CD4-positive, CD25-positive, alpha-beta regulatory T cell (primary cell): Measurements from ENCODE around the gene ALG5. TPM values are rescaled to one million over a fixed set of nuclear protein-coding genes. Genes with fewer than 3 reads are reported as not detected.

Source experiments
- ATAC-seq, 2 donors: fragments of 150-1000 bp; cut with Tn5 transposase; one replicate each; pipeline ENCODE4 v1.10.0; 2021; ENCODE audit warnings: low read depth in 2 of 2, moderate number of reproducible peaks in 2 of 2, moderate library complexity in 1 of 2
- DNase-seq, 3 donors: peaks; one replicate each; pipeline versions ENCODE4 v3.0.0 to v3.0.0-alpha.2; 2012 to 2022; ENCODE audit warnings: mixed read lengths in 1 of 3
- H3K27ac ChIP-seq: one replicate; pipeline ENCODE4 v1.7.0; 2013; ENCODE audit warnings: mild to moderate bottlenecking, low read length; ENCODE audit not compliant: insufficient read depth, poor library complexity, severe bottlenecking
- H3K27me3 ChIP-seq: one replicate; pipeline ENCODE4 v1.7.0; 2013; ENCODE audit warnings: low read length; ENCODE audit not compliant: control insufficient read depth, insufficient read depth
- H3K36me3 ChIP-seq: one replicate; pipeline ENCODE4 v1.7.0; 2013; ENCODE audit warnings: mild to moderate bottlenecking, low read length, moderate library complexity; ENCODE audit not compliant: control insufficient read depth, insufficient read depth
- H3K4me1 ChIP-seq: 2 replicates; pipeline ENCODE4 v1.7.0; 2013; ENCODE audit warnings: mild to moderate bottlenecking, low read length; ENCODE audit not compliant: insufficient read depth, control insufficient read depth, poor library complexity, severe bottlenecking
- H3K4me3 ChIP-seq: one replicate; pipeline ENCODE4 v1.7.0; 2013; ENCODE audit warnings: low read depth, mild to moderate bottlenecking, low read length, moderate library complexity
- H3K9me3 ChIP-seq, 2 experiments: 1 replicate in 1 of 2; 2 replicates in 1 of 2; pipeline ENCODE4 v1.7.0; 2013; ENCODE audit warnings: low read length in 2 of 2, mild to moderate bottlenecking in 1 of 2, moderate library complexity in 1 of 2; ENCODE audit not compliant: control insufficient read depth in 2 of 2
- H3K27ac Mint-ChIP-seq, 3 donors: one replicate each; pipeline ENCODE4 v1.8.0; 2020 to 2022; ENCODE audit warnings: mild to moderate bottlenecking in 3 of 3, mixed read lengths in 3 of 3, moderate library complexity in 2 of 3
- H3K27me3 Mint-ChIP-seq: one replicate; pipeline ENCODE4 v1.8.0; 2022; ENCODE audit warnings: mild to moderate bottlenecking, mixed read lengths
- H3K36me3 Mint-ChIP-seq: one replicate; pipeline ENCODE4 v1.8.0; 2020; ENCODE audit warnings: mixed read lengths
- H3K4me1 Mint-ChIP-seq, 4 donors: one replicate each; pipeline ENCODE4 v1.8.0; 2020 to 2022; ENCODE audit warnings: mixed read lengths in 4 of 4, mild to moderate bottlenecking in 1 of 4
- H3K4me3 Mint-ChIP-seq, 4 donors: one replicate each; pipeline ENCODE4 v1.8.0; 2020 to 2022; ENCODE audit warnings: mild to moderate bottlenecking in 4 of 4, mixed read lengths in 4 of 4, moderate library complexity in 3 of 4
- H3K9me3 Mint-ChIP-seq, 7 donors: one replicate each; pipeline ENCODE4 v1.8.0; 2020 to 2022; ENCODE audit warnings: mixed read lengths in 7 of 7, mild to moderate bottlenecking in 3 of 7, moderate library complexity in 2 of 7
- polyA plus RNA-seq, 4 donors: library from polyadenylated mRNA; unstranded; fragments of 300-500 nt; fragmentation: Illumina TruSeq; gene quantifications; one replicate each; pipeline ENCODE4 v1.2.3, GENCODE V29; 2021
- total RNA-seq: library from RNA; stranded (reverse); gene quantifications from one replicate; pipeline ENCODE4 v1.2.3, GENCODE V29; 2022

Gene ALG5
- total and polyA plus RNA-seq, 5 donors from 2014 or later: 20.1 to 97.7 (median 76.6) TPM

DNA sequence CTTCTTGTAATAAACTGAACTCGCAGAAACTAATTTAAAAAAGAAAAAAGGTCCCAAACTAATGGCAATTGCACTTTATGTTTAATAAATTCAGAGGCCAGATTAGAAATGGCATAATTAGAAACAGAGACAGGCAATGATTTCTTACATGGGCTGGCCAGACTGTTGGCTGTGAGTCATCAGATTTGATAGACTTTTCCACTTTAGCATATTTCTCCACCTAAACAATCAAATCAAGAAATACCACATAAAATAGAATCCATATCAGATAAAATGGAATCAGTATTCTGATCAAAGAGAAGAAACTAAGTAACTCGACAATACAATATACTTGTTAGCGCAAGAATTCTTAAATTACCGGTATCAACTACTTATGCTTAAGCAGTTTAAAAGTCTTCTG is 30.5 kb upstream of the ALG5 start:
- Histone ChIP-seq H3K27me3 (no peaks in the 10 kb centered on the region), H3K4me1 (no peaks in the 10 kb centered on the region), H3K36me3 (peaks cover 93% of the 10 kb centered on the region), H3K27ac (no peak overlapping the region), H3K4me3 (no peak overlapping the region), H3K9me3 (no peaks in the 10 kb centered on the region)
- ATAC-seq (no peak), DNase-seq (no peak)
- H3K36me3 Mint-ChIP-seq: peaks cover 24% of the 10 kb centered on the region
- no peak overlapping the region for H3K27ac Mint-ChIP-seq
- H3K4me3 Mint-ChIP-seq: no peak overlapping the region
- H3K27me3 Mint-ChIP-seq: no peaks in the 10 kb centered on the region
- peaks cover 0 to 7% (median 3%) of the 10 kb centered on the region in 4 donors for H3K4me1 Mint-ChIP-seq
- no peaks in the 10 kb centered on the region for H3K9me3 Mint-ChIP-seq

- no peak for ATAC-seq
- Mint-ChIP-seq H3K9me3 (no peaks in the 10 kb centered on the region), H3K4me3 (no peak overlapping the region), H3K36me3 (peaks cover 32% of the 10 kb centered on the region), H3K27ac (peak overlapping the region in 1 of 3 donors; percentile 44), H3K4me1 (peaks cover 0 to 10% (median 3%) of the 10 kb centered on the region in 4 donors), H3K27me3 (no peaks in the 10 kb centered on the region)
- H3K4me3 ChIP-seq: no peak overlapping the region
- no peak for DNase-seq
- H3K36me3 ChIP-seq: peaks cover 93% of the 10 kb centered on the region
- H3K27me3 ChIP-seq: no peaks in the 10 kb centered on the region
- no peak overlapping the region for H3K27ac ChIP-seq
- no peaks in the 10 kb centered on the region for H3K9me3 ChIP-seq
- no peaks in the 10 kb centered on the region for H3K4me1 ChIP-seq
These were observed 28.5 kb upstream of the ALG5 start for GRCh38 chr13:37027639-37028038.

DNA sequence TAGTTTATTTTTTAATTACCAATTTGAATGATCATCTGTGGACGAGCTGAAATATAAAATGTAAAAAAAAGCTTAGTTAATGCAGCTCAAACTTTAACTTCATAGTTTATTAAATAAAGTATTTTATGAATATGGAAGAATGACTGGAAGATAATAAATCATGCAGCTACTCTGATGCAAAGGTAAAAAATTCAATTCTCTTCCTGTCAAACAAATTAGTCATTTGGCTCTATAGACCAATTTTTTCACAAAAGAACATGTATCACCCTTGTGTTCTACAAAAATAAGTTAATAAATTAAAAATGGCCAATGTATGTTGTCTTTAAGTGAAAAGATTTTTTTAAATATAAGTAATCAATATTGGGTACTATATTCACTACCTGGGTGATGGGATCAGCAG is 27.6 kb upstream of the ALG5 start:
- H3K4me1 Mint-ChIP-seq: peaks cover 0 to 6% (median 3%) of the 10 kb centered on the region in 4 donors
- Histone ChIP-seq H3K4me3 (no peak overlapping the region), H3K27me3 (no peaks in the 10 kb centered on the region), H3K36me3 (peaks cover 94% of the 10 kb centered on the region), H3K9me3 (no peaks in the 10 kb centered on the region), H3K4me1 (no peaks in the 10 kb centered on the region), H3K27ac (no peak overlapping the region)
- DNase-seq (no peak), ATAC-seq (no peak)
- no peaks in the 10 kb centered on the region for H3K9me3 Mint-ChIP-seq
- peaks cover 25% of the 10 kb centered on the region for H3K36me3 Mint-ChIP-seq
- no peak overlapping the region for H3K4me3 Mint-ChIP-seq
- H3K27me3 Mint-ChIP-seq: no peaks in the 10 kb centered on the region
- H3K27ac Mint-ChIP-seq: no peak overlapping the region

DNA sequence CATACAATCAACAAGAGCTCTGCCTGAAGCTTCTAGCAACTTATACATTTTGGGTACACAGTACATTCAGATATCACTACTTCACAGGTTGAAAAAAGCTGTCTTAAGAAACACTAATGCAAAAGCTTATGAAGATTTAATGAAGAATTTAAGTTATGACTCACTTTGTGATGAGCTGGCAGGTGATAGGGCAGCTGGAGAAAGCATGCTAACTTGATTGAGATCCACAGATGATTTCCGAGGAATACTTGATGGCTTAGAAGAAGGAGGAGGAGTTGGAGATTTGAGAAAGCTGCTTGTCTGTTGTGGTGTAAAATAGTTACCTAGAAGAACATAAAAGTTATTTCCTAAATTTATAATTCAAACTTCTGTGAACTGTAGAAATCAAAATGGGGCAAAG is 24.7 kb upstream of the ALG5 start:
- Histone ChIP-seq H3K27ac (no peak overlapping the region), H3K36me3 (peaks cover 95% of the 10 kb centered on the region), H3K4me3 (no peak overlapping the region), H3K4me1 (no peaks in the 10 kb centered on the region), H3K27me3 (no peaks in the 10 kb centered on the region), H3K9me3 (no peaks in the 10 kb centered on the region)
- Mint-ChIP-seq H3K27ac (peak overlapping the region in 1 of 3 donors; percentile 9), H3K9me3 (no peaks in the 10 kb centered on the region), H3K4me1 (peaks cover 0 to 5% (median 0%) of the 10 kb centered on the region in 4 donors), H3K27me3 (no peaks in the 10 kb centered on the region), H3K4me3 (no peak overlapping the region), H3K36me3 (peaks cover 20% of the 10 kb centered on the region)
- no peak for DNase-seq
- ATAC-seq: no peak

GRCh38 chr13:37014609-37015008 is 15.5 kb upstream of the ALG5 start:
- H3K27ac Mint-ChIP-seq: peak overlapping the region in 2 of 3 donors; percentile 3 to 62
- no peaks in the 10 kb centered on the region for H3K4me1 ChIP-seq
- DNase-seq (no peak), ATAC-seq (no peak)
- H3K4me3 ChIP-seq: no peak overlapping the region
- peaks cover 54% of the 10 kb centered on the region for H3K36me3 Mint-ChIP-seq
- no peaks in the 10 kb centered on the region for H3K9me3 ChIP-seq
- H3K27me3 Mint-ChIP-seq: no peaks in the 10 kb centered on the region
- peaks cover 5 to 13% (median 9%) of the 10 kb centered on the region in 4 donors for H3K4me1 Mint-ChIP-seq
- H3K27me3 ChIP-seq: no peaks in the 10 kb centered on the region
- no peaks in the 10 kb centered on the region for H3K9me3 Mint-ChIP-seq
- H3K36me3 ChIP-seq: peaks cover 79% of the 10 kb centered on the region
- H3K4me3 Mint-ChIP-seq: no peak overlapping the region
- no peak overlapping the region for H3K27ac ChIP-seq

- DNase-seq (no peak), ATAC-seq (no peak)
- no peaks in the 10 kb centered on the region for H3K27me3 Mint-ChIP-seq
- H3K9me3 Mint-ChIP-seq: no peaks in the 10 kb centered on the region
- no peak overlapping the region for H3K27ac ChIP-seq
- no peak overlapping the region for H3K4me3 Mint-ChIP-seq
- no peaks in the 10 kb centered on the region for H3K27me3 ChIP-seq
- no peak overlapping the region for H3K27ac Mint-ChIP-seq
- H3K9me3 ChIP-seq: no peaks in the 10 kb centered on the region
- peaks cover 82% of the 10 kb centered on the region for H3K36me3 ChIP-seq
- H3K36me3 Mint-ChIP-seq: peaks cover 55% of the 10 kb centered on the region
- peaks cover 12 to 14% (median 13%) of the 10 kb centered on the region in 4 donors for H3K4me1 Mint-ChIP-seq
- no peak overlapping the region for H3K4me3 ChIP-seq
- H3K4me1 ChIP-seq: no peaks in the 10 kb centered on the region
These were observed 12.6 kb upstream of the ALG5 start for GRCh38 chr13:37011788-37012187.

DNA sequence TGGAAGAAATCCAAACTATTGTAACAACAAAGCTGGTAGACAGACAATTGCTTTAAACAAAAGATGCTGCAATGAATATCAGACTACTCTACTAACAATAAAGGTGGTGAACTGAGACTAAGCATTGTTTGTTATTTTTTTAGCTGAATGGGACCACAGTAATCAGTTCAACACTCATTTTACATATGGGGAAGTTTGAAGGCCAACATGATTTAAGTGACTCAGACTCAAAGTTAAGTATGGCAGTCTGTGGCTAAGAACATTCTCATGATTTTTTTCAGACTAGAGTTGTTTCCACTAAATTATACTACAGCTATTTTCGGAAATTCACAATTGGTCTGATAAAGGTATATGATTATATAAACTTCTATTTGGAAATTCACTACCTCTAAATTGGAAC is 11.9 kb upstream of the ALG5 start:
- H3K4me3 Mint-ChIP-seq: no peak overlapping the region
- Histone ChIP-seq H3K36me3 (peaks cover 81% of the 10 kb centered on the region), H3K4me3 (no peak overlapping the region), H3K4me1 (no peaks in the 10 kb centered on the region), H3K9me3 (no peaks in the 10 kb centered on the region), H3K27ac (no peak overlapping the region), H3K27me3 (no peaks in the 10 kb centered on the region)
- H3K9me3 Mint-ChIP-seq: no peaks in the 10 kb centered on the region
- peaks cover 10 to 16% (median 15%) of the 10 kb centered on the region in 4 donors for H3K4me1 Mint-ChIP-seq
- no peak for ATAC-seq
- DNase-seq: no peak
- no peak overlapping the region for H3K27ac Mint-ChIP-seq
- H3K36me3 Mint-ChIP-seq: peaks cover 54% of the 10 kb centered on the region
- H3K27me3 Mint-ChIP-seq: no peaks in the 10 kb centered on the region

- Mint-ChIP-seq H3K27me3 (no peaks in the 10 kb centered on the region), H3K4me1 (peaks cover 10 to 16% (median 13%) of the 10 kb centered on the region in 4 donors), H3K36me3 (peaks cover 51% of the 10 kb centered on the region), H3K27ac (peak overlapping the region in 1 of 3 donors; percentile 83), H3K4me3 (no peak overlapping the region), H3K9me3 (no peaks in the 10 kb centered on the region)
- Histone ChIP-seq H3K4me3 (no peak overlapping the region), H3K9me3 (no peaks in the 10 kb centered on the region), H3K27me3 (no peaks in the 10 kb centered on the region), H3K4me1 (no peaks in the 10 kb centered on the region), H3K27ac (no peak overlapping the region), H3K36me3 (peaks cover 81% of the 10 kb centered on the region)
- ATAC-seq (no peak), DNase-seq (no peak)
These were observed 11.3 kb upstream of the ALG5 start for GRCh38 chr13:37010424-37010823.
